GM23338 (cell line): ENCODE data around the gene CALHM2. TPM values are rescaled to one million over a fixed set of nuclear protein-coding genes. Genes with fewer than 3 reads are reported as not detected.
A peak's percentile ranks its signal among the peaks of the same experiment; 100 is the strongest.

Experiments
- ATAC-seq: fragments of 200-7000 bp; cut with Tn5 transposase; 3 replicates; pipeline ENCODE4 v1.9.1; 2020
- DNase-seq: peaks from one replicate; pipeline ENCODE4 v3.0.0-alpha.2; 2015; ENCODE audit warnings: low spot score
- H2AFZ ChIP-seq: fragments of 200-600 bp; sonication (generic); 2 replicates; pipeline ENCODE4 v1.8.0; 2016; ENCODE audit warnings: antibody characterized with exemption, mild to moderate bottlenecking, moderate library complexity
- H3F3A ChIP-seq: fragments of 200-600 bp; sonication (generic); replicated peaks from 2 replicates; pipeline ENCODE4 v1.8.0; 2017; ENCODE audit warnings: antibody characterized with exemption, mixed run types, low read depth
- H3K27ac ChIP-seq: fragments of 200-600 bp; sonication (generic); 2 replicates; pipeline ENCODE4 v1.6.1; 2016; ENCODE audit warnings: low read depth
- H3K27me3 ChIP-seq: fragments of 200-600 bp; sonication (generic); 2 replicates; pipeline ENCODE4 v1.8.0; 2016; ENCODE audit warnings: mild to moderate bottlenecking, mixed run types, moderate library complexity; ENCODE audit not compliant: insufficient read depth
- H3K36me3 ChIP-seq: fragments of 200-600 bp; sonication (generic); 2 replicates; pipeline ENCODE4 v1.8.0; 2016; ENCODE audit warnings: mild to moderate bottlenecking; ENCODE audit not compliant: insufficient read depth
- H3K4me1 ChIP-seq: fragments of 200-600 bp; sonication (generic); 2 replicates; pipeline ENCODE4 v1.8.0; 2016; ENCODE audit warnings: mild to moderate bottlenecking, moderate library complexity; ENCODE audit not compliant: insufficient read depth
- H3K4me2 ChIP-seq: fragments of 200-600 bp; sonication (generic); 2 replicates; pipeline ENCODE4 v1.7.1; 2017; ENCODE audit warnings: mixed run types
- H3K4me3 ChIP-seq: fragments of 200-600 bp; sonication (generic); 2 replicates; pipeline ENCODE4 v1.6.1; 2016; ENCODE audit warnings: mixed run types
- H3K79me2 ChIP-seq: fragments of 200-600 bp; sonication (generic); replicated peaks from 2 replicates; pipeline ENCODE4 v1.8.0; 2017; ENCODE audit warnings: mild to moderate bottlenecking; ENCODE audit not compliant: insufficient read depth
- H3K9me2 ChIP-seq: fragments of 200-600 bp; sonication (generic); 2 replicates; pipeline ENCODE4 v1.8.0; 2017; ENCODE audit not compliant: insufficient read depth
- H4K20me1 ChIP-seq: fragments of 200-600 bp; sonication (generic); replicated peaks from 2 replicates; pipeline ENCODE4 v1.8.0; 2017; ENCODE audit warnings: mild to moderate bottlenecking; ENCODE audit not compliant: insufficient read depth
- H3K27ac Mint-ChIP-seq: 2 replicates; pipeline ENCODE4 v1.8.0; 2020; ENCODE audit warnings: inconsistent platforms, mild to moderate bottlenecking, moderate library complexity, mixed read lengths
- H3K27me3 Mint-ChIP-seq: 3 replicates; pipeline ENCODE4 v1.8.0; 2022; ENCODE audit warnings: low read depth, mild to moderate bottlenecking, moderate library complexity, mixed read lengths, inconsistent platforms; ENCODE audit not compliant: insufficient read depth, poor library complexity
- H3K36me3 Mint-ChIP-seq: 3 replicates; pipeline ENCODE4 v1.8.0; 2021; ENCODE audit warnings: low read depth, mild to moderate bottlenecking, inconsistent platforms, moderate library complexity, mixed read lengths
- H3K4me1 Mint-ChIP-seq: 3 replicates; pipeline ENCODE4 v1.8.0; 2020; ENCODE audit warnings: mild to moderate bottlenecking, inconsistent platforms, mixed read lengths
- H3K4me3 Mint-ChIP-seq: 3 replicates; pipeline ENCODE4 v1.8.0; 2021; ENCODE audit warnings: moderate library complexity, mild to moderate bottlenecking, inconsistent platforms, mixed read lengths
- H3K9me3 Mint-ChIP-seq: 3 replicates; pipeline ENCODE4 v1.8.0; 2020; ENCODE audit warnings: moderate library complexity, mild to moderate bottlenecking, inconsistent platforms, mixed read lengths
- CREB1 ChIP-seq: fragments of 250-450 bp; sonication (Bioruptor Pico); IDR thresholded peaks from 2 replicates; pipeline ENCODE4 v1.5.0; 2020; ENCODE audit warnings: low read depth, mild to moderate bottlenecking, moderate library complexity
- ETS1 ChIP-seq: IDR thresholded peaks from 2 replicates; pipeline ENCODE4 v1.6.1; 2016; ENCODE audit warnings: antibody characterized with exemption
- EZH2 ChIP-seq: fragments of 200-600 bp; sonication (generic); IDR thresholded peaks from one replicate; pipeline ENCODE4 v1.8.0; 2017; ENCODE audit warnings: antibody characterized with exemption, mild to moderate bottlenecking, low read depth; ENCODE audit not compliant: unreplicated experiment
- EZH2phosphoT487 ChIP-seq: fragments of 200-600 bp; sonication (generic); IDR thresholded peaks from one replicate; pipeline ENCODE4 v1.8.1; 2018; ENCODE audit warnings: antibody characterized with exemption; ENCODE audit not compliant: unreplicated experiment
- JUNB ChIP-seq: IDR thresholded peaks from one replicate; pipeline ENCODE4 v1.6.1; 2016; ENCODE audit warnings: antibody characterized with exemption; ENCODE audit not compliant: unreplicated experiment
- NANOG ChIP-seq: IDR thresholded peaks from 2 replicates; pipeline ENCODE4 v1.6.1; 2016; ENCODE audit warnings: antibody characterized with exemption, borderline replicate concordance
- POLR2AphosphoS5 ChIP-seq: IDR thresholded peaks from 2 replicates; pipeline ENCODE4 v1.6.1; 2016; ENCODE audit warnings: antibody characterized with exemption, low read depth
- STAT1 ChIP-seq: IDR thresholded peaks from one replicate; pipeline ENCODE4 v1.6.1; 2016; ENCODE audit warnings: antibody characterized with exemption; ENCODE audit not compliant: unreplicated experiment
- polyA plus RNA-seq: library from polyadenylated mRNA; unstranded; fragments of >200 nt; fragmentation: Nextera tagmentation; extraction: Ambion mirVana; gene quantifications from 2 replicates; pipeline ENCODE4 v1.2.1, GENCODE V29; 2016
- total RNA-seq: library from RNA; depleted of rRNA; stranded (reverse); fragments of >200 nt; shearing (Covaris generic); gene quantifications from 2 replicates; pipeline ENCODE4 v1.2.3, GENCODE V29; 2014
- TF ChIP-seq, protein P1 (sequence below): fragments of 250-450 bp; sonication (Bioruptor Pico); IDR thresholded peaks from 2 replicates; pipeline ENCODE4 v1.5.0; 2020; ENCODE audit warnings: mild to moderate bottlenecking, moderate library complexity
- TF ChIP-seq, protein P2 (sequence below), 2 experiments: fragments of 200-600 bp in 1 of 2; sonication (generic) in 1 of 2; conservative IDR thresholded peaks; 2 replicates each; pipeline versions ENCODE4 v1.5.1 to v1.6.1; 2016 to 2017; ENCODE audit warnings: antibody characterized with exemption in 2 of 2, low read depth in 2 of 2, mild to moderate bottlenecking in 2 of 2, moderate library complexity in 1 of 2

CALHM2 gene
- total and polyA plus RNA-seq, 2 experiments from 2014 or later: 2.1 to 2.2 TPM

DNA sequence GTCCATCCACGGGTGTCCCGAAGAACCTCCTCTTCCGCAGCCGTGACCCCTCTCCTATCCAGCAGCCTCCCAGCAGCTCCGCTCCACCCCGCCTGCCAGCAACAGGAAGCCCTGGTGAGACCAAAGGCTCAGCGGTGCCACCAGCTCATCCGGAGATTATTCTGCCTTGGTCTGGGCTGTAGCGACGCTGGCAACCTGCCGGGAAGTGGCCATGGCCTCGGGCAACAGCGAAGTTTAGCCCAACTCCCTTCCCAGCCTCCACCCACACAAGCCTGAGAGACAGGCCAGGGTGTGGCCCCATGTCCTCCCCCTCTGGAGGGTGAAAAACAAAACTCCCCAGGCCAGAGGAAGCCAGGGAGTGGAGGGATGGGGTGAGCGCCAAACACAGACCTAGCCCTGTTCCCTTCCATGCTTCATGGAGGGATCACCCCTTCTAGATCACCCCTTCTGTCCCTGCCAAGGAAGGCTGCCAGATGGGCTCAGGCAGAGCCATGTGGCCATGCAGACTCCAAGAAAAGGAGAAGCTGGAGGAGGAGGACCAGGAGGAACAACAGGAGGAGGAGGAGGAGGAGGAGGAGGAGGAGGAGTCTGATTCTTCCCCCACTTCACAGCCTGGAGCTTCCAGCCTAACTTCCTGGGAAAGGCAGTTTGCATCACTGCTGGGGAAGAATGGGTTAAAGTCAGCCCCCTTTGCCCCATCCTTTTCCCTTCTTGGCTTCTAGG, 918 bp downstream of the CALHM2 start:
- no peak for DNase-seq
- no peaks in the 10 kb centered on the region for H3K27me3 ChIP-seq
- no peaks in the 10 kb centered on the region for H3K9me2 ChIP-seq
- H3K4me2 ChIP-seq: peak overlapping the region; percentile 78; the same call in 1 of the 2 replicates
- no peak overlapping the region for H3K27ac Mint-ChIP-seq
- H3K9me3 Mint-ChIP-seq: no peaks in the 10 kb centered on the region; the same call in 2 of the 3 replicates
- H3K79me2 ChIP-seq: no peaks in the 10 kb centered on the region
- H3K4me3 Mint-ChIP-seq: peak overlapping the region; percentile 73
- H3K27me3 Mint-ChIP-seq: peaks cover 19% of the 10 kb centered on the region
- peak overlapping the region; percentile 84 for H2AFZ ChIP-seq
- H4K20me1 ChIP-seq: no peaks in the 10 kb centered on the region; the same call in 1 of the 2 replicates
- H3K36me3 Mint-ChIP-seq: peaks cover 25% of the 10 kb centered on the region
- H3K36me3 ChIP-seq: peaks cover 4% of the 10 kb centered on the region; the same call in 1 of the 2 replicates
- peak; percentile 3 for ATAC-seq
- H3K27ac ChIP-seq: no peak overlapping the region
- no peaks in the 10 kb centered on the region for H3F3A ChIP-seq
- peaks cover 12% of the 10 kb centered on the region for H3K4me1 Mint-ChIP-seq
- TF ChIP-seq EZH2phosphoT487 (no peak), ETS1 (no peak), POLR2AphosphoS5 (no peak), STAT1 (no peak), NANOG (no peak), EZH2 (no peak), JUNB (no peak), CREB1 (CRISPR knock-in tag) (no peak)
- TF ChIP-seq, protein P1, sequence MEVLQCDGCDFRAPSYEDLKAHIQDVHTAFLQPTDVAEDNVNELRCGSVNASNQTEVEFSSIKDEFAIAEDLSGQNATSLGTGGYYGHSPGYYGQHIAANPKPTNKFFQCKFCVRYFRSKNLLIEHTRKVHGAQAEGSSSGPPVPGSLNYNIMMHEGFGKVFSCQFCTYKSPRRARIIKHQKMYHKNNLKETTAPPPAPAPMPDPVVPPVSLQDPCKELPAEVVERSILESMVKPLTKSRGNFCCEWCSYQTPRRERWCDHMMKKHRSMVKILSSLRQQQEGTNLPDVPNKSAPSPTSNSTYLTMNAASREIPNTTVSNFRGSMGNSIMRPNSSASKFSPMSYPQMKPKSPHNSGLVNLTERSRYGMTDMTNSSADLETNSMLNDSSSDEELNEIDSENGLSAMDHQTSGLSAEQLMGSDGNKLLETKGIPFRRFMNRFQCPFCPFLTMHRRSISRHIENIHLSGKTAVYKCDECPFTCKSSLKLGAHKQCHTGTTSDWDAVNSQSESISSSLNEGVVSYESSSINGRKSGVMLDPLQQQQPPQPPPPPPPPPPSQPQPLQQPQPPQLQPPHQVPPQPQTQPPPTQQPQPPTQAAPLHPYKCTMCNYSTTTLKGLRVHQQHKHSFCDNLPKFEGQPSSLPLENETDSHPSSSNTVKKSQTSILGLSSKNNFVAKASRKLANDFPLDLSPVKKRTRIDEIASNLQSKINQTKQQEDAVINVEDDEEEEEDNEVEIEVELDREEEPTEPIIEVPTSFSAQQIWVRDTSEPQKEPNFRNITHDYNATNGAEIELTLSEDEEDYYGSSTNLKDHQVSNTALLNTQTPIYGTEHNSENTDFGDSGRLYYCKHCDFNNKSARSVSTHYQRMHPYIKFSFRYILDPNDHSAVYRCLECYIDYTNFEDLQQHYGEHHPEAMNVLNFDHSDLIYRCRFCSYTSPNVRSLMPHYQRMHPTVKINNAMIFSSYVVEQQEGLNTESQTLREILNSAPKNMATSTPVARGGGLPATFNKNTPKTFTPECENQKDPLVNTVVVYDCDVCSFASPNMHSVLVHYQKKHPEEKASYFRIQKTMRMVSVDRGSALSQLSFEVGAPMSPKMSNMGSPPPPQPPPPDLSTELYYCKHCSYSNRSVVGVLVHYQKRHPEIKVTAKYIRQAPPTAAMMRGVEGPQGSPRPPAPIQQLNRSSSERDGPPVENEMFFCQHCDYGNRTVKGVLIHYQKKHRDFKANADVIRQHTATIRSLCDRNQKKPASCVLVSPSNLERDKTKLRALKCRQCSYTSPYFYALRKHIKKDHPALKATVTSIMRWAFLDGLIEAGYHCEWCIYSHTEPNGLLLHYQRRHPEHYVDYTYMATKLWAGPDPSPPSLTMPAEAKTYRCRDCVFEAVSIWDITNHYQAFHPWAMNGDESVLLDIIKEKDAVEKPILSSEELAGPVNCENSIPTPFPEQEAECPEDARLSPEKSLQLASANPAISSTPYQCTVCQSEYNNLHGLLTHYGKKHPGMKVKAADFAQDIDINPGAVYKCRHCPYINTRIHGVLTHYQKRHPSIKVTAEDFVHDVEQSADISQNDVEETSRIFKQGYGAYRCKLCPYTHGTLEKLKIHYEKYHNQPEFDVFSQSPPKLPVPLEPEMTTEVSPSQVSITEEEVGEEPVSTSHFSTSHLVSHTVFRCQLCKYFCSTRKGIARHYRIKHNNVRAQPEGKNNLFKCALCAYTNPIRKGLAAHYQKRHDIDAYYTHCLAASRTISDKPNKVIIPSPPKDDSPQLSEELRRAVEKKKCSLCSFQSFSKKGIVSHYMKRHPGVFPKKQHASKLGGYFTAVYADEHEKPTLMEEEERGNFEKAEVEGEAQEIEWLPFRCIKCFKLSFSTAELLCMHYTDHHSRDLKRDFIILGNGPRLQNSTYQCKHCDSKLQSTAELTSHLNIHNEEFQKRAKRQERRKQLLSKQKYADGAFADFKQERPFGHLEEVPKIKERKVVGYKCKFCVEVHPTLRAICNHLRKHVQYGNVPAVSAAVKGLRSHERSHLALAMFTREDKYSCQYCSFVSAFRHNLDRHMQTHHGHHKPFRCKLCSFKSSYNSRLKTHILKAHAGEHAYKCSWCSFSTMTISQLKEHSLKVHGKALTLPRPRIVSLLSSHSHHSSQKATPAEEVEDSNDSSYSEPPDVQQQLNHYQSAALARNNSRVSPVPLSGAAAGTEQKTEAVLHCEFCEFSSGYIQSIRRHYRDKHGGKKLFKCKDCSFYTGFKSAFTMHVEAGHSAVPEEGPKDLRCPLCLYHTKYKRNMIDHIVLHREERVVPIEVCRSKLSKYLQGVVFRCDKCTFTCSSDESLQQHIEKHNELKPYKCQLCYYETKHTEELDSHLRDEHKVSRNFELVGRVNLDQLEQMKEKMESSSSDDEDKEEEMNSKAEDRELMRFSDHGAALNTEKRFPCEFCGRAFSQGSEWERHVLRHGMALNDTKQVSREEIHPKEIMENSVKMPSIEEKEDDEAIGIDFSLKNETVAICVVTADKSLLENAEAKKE (CRISPR knock-in tag): no peak
- TF ChIP-seq, protein P2, sequence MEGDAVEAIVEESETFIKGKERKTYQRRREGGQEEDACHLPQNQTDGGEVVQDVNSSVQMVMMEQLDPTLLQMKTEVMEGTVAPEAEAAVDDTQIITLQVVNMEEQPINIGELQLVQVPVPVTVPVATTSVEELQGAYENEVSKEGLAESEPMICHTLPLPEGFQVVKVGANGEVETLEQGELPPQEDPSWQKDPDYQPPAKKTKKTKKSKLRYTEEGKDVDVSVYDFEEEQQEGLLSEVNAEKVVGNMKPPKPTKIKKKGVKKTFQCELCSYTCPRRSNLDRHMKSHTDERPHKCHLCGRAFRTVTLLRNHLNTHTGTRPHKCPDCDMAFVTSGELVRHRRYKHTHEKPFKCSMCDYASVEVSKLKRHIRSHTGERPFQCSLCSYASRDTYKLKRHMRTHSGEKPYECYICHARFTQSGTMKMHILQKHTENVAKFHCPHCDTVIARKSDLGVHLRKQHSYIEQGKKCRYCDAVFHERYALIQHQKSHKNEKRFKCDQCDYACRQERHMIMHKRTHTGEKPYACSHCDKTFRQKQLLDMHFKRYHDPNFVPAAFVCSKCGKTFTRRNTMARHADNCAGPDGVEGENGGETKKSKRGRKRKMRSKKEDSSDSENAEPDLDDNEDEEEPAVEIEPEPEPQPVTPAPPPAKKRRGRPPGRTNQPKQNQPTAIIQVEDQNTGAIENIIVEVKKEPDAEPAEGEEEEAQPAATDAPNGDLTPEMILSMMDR (conservative IDR thresholded peaks at IDR 0.05; ENCODE audit: low read depth in 2 of 2): no peak
- H3K4me3 ChIP-seq: peak overlapping the region; percentile 66
- no peaks in the 10 kb centered on the region; the same call in 1 of the 2 replicates for H3K4me1 ChIP-seq
